Measurements from ENCODE around the gene RNF187.

RNF187 gene

GRCh38 chr1:228510101-228510802 is 23.1 kb downstream of the RNF187 start:
- in situ Hi-C loops (cut with HindIII; ENCODE audit: low pct_unique_long_range_greater_than_20kb, low sequenced_read_pairs), result no loop called here
- no peak for DNase-seq (ENCODE audit: low read depth in 1 of 2, low spot score in 1 of 2)
- no peak for TF ChIP-seq JUND (IDR thresholded peaks at IDR 0.05; ENCODE audit: low read depth)

- in situ Hi-C loops (cut with HindIII; ENCODE audit: low pct_unique_long_range_greater_than_20kb, low sequenced_read_pairs), result no loop called here
- DNase-seq (ENCODE audit: low read depth in 1 of 2, low spot score in 1 of 2), result no peak
- TF ChIP-seq JUND (IDR thresholded peaks at IDR 0.05; ENCODE audit: low read depth), result no peak
These were observed 23.7 kb downstream of the RNF187 start for GRCh38 chr1:228510803-228511413.

- in situ Hi-C loops (cut with HindIII; ENCODE audit: low pct_unique_long_range_greater_than_20kb, low sequenced_read_pairs), result no loop called here
- TF ChIP-seq JUND (IDR thresholded peaks at IDR 0.05; ENCODE audit: low read depth), result no peak
- no peak for DNase-seq (ENCODE audit: low read depth in 1 of 2, low spot score in 1 of 2)
These were observed 24.6 kb downstream of the RNF187 start for GRCh38 chr1:228511546-228512445.

- in situ Hi-C loops (cut with HindIII; ENCODE audit: low pct_unique_long_range_greater_than_20kb, low sequenced_read_pairs), result no loop called here
- no peak for TF ChIP-seq JUND (IDR thresholded peaks at IDR 0.05; ENCODE audit: low read depth)
- no peak for DNase-seq (ENCODE audit: low read depth in 1 of 2, low spot score in 1 of 2)
These were observed 25.6 kb downstream of the RNF187 start for GRCh38 chr1:228512781-228513198.

- no peak for DNase-seq (ENCODE audit: low read depth in 1 of 2, low spot score in 1 of 2)
- in situ Hi-C loops (cut with HindIII; ENCODE audit: low pct_unique_long_range_greater_than_20kb, low sequenced_read_pairs), result no loop called here
- no peak for TF ChIP-seq JUND (IDR thresholded peaks at IDR 0.05; ENCODE audit: low read depth)
These were observed 26.2 kb downstream of the RNF187 start for GRCh38 chr1:228513236-228513900.

- DNase-seq (ENCODE audit: low read depth in 1 of 2, low spot score in 1 of 2), result no peak
- in situ Hi-C loops (cut with HindIII; ENCODE audit: low pct_unique_long_range_greater_than_20kb, low sequenced_read_pairs), result no loop called here
- no peak for TF ChIP-seq JUND (IDR thresholded peaks at IDR 0.05; ENCODE audit: low read depth)
These were observed 27.2 kb downstream of the RNF187 start for GRCh38 chr1:228514421-228514820.

- TF ChIP-seq JUND (IDR thresholded peaks at IDR 0.05; ENCODE audit: low read depth), result no peak
- DNase-seq (ENCODE audit: low read depth in 1 of 2, low spot score in 1 of 2), result peak in 1 of 2 experiments; percentile 44
- in situ Hi-C loops (cut with HindIII; ENCODE audit: low pct_unique_long_range_greater_than_20kb, low sequenced_read_pairs), result no loop called here
These were observed 28.1 kb downstream of the RNF187 start for GRCh38 chr1:228515200-228515834.

- DNase-seq (ENCODE audit: low read depth in 1 of 2, low spot score in 1 of 2), result no peak
- in situ Hi-C loops (cut with HindIII; ENCODE audit: low pct_unique_long_range_greater_than_20kb, low sequenced_read_pairs), result no loop called here
- TF ChIP-seq JUND (IDR thresholded peaks at IDR 0.05; ENCODE audit: low read depth), result no peak
These were observed 30.5 kb downstream of the RNF187 start for GRCh38 chr1:228517655-228518054.

GRCh38 chr1:228527596-228527995 is 40.4 kb downstream of the RNF187 start:
- in situ Hi-C loops (cut with HindIII; ENCODE audit: low pct_unique_long_range_greater_than_20kb, low sequenced_read_pairs), result no loop called here
- DNase-seq (ENCODE audit: low read depth in 1 of 2, low spot score in 1 of 2), result peak in 1 of 2 experiments; percentile 24
- TF ChIP-seq JUND (IDR thresholded peaks at IDR 0.05; ENCODE audit: low read depth), result no peak

- in situ Hi-C loops (cut with HindIII; ENCODE audit: low pct_unique_long_range_greater_than_20kb, low sequenced_read_pairs), result no loop called here
- no peak for TF ChIP-seq JUND (IDR thresholded peaks at IDR 0.05; ENCODE audit: low read depth)
- no peak for DNase-seq (ENCODE audit: low read depth in 1 of 2, low spot score in 1 of 2)
These were observed 41.4 kb downstream of the RNF187 start for GRCh38 chr1:228528612-228529011.

GRCh38 chr1:228530086-228530758 is 43.0 kb downstream of the RNF187 start:
- in situ Hi-C loops (cut with HindIII; ENCODE audit: low pct_unique_long_range_greater_than_20kb, low sequenced_read_pairs), result no loop called here
- no peak for DNase-seq (ENCODE audit: low read depth in 1 of 2, low spot score in 1 of 2)
- TF ChIP-seq JUND (IDR thresholded peaks at IDR 0.05; ENCODE audit: low read depth), result no peak

Measured in T47D (cell line).